HepG2 (cell line): ENCODE results near the gene ZMYND10. TPM values are rescaled to one million over a fixed set of nuclear protein-coding genes. Genes with fewer than 3 reads are reported as not detected.

Experiments
- FOXC1 ChIP-seq: sonication (generic); formaldehyde crosslinking; IDR thresholded peaks from 2 replicates; pipeline ENCODE4 v1.8.0; 2022; ENCODE audit warnings: mild to moderate bottlenecking, missing genetic modification reagents, borderline replicate concordance
- FOXJ3 ChIP-seq: sonication (generic); formaldehyde crosslinking; IDR thresholded peaks from 2 replicates; pipeline ENCODE4 v1.4.0; 2020; ENCODE audit warnings: missing genetic modification reagents, mild to moderate bottlenecking, borderline replicate concordance
- HNF4A ChIP-seq: sonication (generic); formaldehyde crosslinking; IDR thresholded peaks from 2 replicates; pipeline ENCODE4 v1.4.0; 2020; ENCODE audit warnings: missing genetic modification reagents
- HNRNPH1 ChIP-seq: fragments of 200-400 bp; formaldehyde crosslinking; optimal IDR thresholded peaks from 2 replicates; pipeline ENCODE3; 2017; ENCODE audit warnings: mild to moderate bottlenecking, low read depth, low read length
- KMT2B ChIP-seq: IDR thresholded peaks from 2 replicates; pipeline ENCODE4 v1.6.1; 2016; ENCODE audit warnings: missing genetic modification reagents, missing compliant biosample characterization
- NFKBIZ ChIP-seq: IDR thresholded peaks from 2 replicates; pipeline ENCODE4 v1.6.1; 2018; ENCODE audit warnings: missing genetic modification reagents, missing compliant biosample characterization
- TBP ChIP-seq: sonication (generic); formaldehyde crosslinking; IDR thresholded peaks from 2 replicates; pipeline ENCODE4 v1.5.0; 2020; ENCODE audit warnings: missing genetic modification reagents
- ZNF296 ChIP-seq: sonication (generic); formaldehyde crosslinking; conservative IDR thresholded peaks from 2 replicates; pipeline ENCODE4 v1.5.0; 2020; ENCODE audit warnings: mild to moderate bottlenecking, missing genetic modification reagents
- ZNF430 ChIP-seq: sonication (generic); formaldehyde crosslinking; IDR thresholded peaks from 2 replicates; pipeline ENCODE4 v1.9.0; 2021; ENCODE audit warnings: mild to moderate bottlenecking, missing genetic modification reagents
- ZNF713 ChIP-seq: sonication (generic); formaldehyde crosslinking; IDR thresholded peaks from 2 replicates; pipeline ENCODE4 v1.4.0; 2020; ENCODE audit warnings: mild to moderate bottlenecking, missing genetic modification reagents
- polyA plus RNA-seq, 8 experiments: library from polyadenylated mRNA; depleted of rRNA in 3 of 8; stranded (reverse) in 7 of 8; unstranded in 1 of 8; fragments of >200 nt; fragmentation: Illumina TruSeq in 4 of 8; extraction: Trizol in 4 of 8; gene quantifications; 2 replicates each; pipeline versions ENCODE4 v1.2.1 to v1.2.3, GENCODE V29; 2011 to 2016; ENCODE audit warnings: low read depth in 4 of 8, missing spikeins in 1 of 8, mixed read lengths in 1 of 8; ENCODE audit not compliant: insufficient read depth in 1 of 8
- total RNA-seq, 5 experiments: library from RNA; depleted of rRNA; stranded (reverse); fragments of >200 nt; fragmentation: Illumina TruSeq; extraction: Trizol; gene quantifications; 2 replicates each; pipeline ENCODE4 v1.2.3, GENCODE V29; 2016; ENCODE audit warnings: low read depth in 1 of 5
- TF ChIP-seq, protein P1 (sequence below): sonication (generic); formaldehyde crosslinking; IDR thresholded peaks from 2 replicates; pipeline ENCODE4 v1.4.0; 2020; ENCODE audit warnings: missing genetic modification reagents
- TF ChIP-seq, protein P2 (sequence below): sonication (generic); formaldehyde crosslinking; IDR thresholded peaks from 2 replicates; pipeline ENCODE4 v1.5.1; 2020; ENCODE audit warnings: mild to moderate bottlenecking, missing genetic modification reagents
- TF ChIP-seq, protein P3 (sequence below), 2 experiments: IDR thresholded peaks; 2 replicates each; pipeline ENCODE4 v1.6.1; 2011 to 2012; ENCODE audit warnings: low read length in 2 of 2, borderline replicate concordance in 1 of 2, low read depth in 1 of 2, mild to moderate bottlenecking in 1 of 2, moderate library complexity in 1 of 2
- TF ChIP-seq, protein P4 (sequence below): IDR thresholded peaks from 2 replicates; pipeline ENCODE4 v1.6.1; 2016; ENCODE audit warnings: low read depth, missing genetic modification reagents, missing compliant biosample characterization

The ZMYND10 gene
- total and polyA plus RNA-seq, 2 of the 13 experiments (the other 11 are each of a cell fraction or from before 2014, with no cell fraction given): 0.60 to 0.74 TPM

DNA sequence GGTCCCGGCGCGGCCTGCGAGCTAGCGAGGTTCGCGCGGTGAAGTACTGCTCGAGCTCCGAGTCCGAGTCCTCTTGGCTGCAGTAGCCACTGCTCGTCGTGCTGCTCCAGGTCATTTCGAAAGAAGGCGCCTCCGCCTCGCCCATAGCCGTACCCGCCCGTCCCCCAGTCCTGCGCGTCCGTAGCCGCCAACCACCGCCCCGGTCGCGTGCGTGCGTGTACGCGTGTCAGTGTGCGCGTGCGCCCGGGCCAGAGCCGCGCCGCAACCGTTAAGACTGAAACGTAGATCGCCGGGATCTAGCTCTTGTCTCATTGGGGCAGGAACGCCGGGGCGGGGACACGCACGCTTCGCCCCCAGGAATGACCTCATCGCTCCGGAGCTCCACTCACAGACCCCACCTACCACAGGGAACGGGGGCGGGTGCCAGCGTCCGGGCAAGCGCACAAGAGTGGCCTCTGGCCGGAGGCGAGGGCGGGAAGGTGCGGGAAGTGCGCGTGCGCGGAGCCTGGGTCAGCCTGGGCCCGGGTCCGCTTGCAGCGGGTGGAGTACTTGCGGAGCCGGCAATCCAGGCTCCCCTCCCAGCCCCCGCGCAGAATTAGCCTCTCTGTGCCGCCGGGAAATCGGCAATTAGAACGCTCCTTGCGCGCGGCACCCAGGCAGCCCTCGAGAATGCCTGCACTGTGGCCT is 8.2 kb downstream of the ZMYND10 start (continued):
- no peak for TF ChIP-seq HNF4A (CRISPR knock-in tag)
- peak; percentile 7; the same call in 1 of the 2 replicates for TF ChIP-seq KMT2B (CRISPR knock-in tag)
- peak; percentile 95; the same call in 1 of the 2 replicates for TF ChIP-seq ZNF713
- peak; percentile 9; the same call in 1 of the 2 replicates for TF ChIP-seq FOXJ3 (CRISPR knock-in tag)
- TF ChIP-seq, protein P1, sequence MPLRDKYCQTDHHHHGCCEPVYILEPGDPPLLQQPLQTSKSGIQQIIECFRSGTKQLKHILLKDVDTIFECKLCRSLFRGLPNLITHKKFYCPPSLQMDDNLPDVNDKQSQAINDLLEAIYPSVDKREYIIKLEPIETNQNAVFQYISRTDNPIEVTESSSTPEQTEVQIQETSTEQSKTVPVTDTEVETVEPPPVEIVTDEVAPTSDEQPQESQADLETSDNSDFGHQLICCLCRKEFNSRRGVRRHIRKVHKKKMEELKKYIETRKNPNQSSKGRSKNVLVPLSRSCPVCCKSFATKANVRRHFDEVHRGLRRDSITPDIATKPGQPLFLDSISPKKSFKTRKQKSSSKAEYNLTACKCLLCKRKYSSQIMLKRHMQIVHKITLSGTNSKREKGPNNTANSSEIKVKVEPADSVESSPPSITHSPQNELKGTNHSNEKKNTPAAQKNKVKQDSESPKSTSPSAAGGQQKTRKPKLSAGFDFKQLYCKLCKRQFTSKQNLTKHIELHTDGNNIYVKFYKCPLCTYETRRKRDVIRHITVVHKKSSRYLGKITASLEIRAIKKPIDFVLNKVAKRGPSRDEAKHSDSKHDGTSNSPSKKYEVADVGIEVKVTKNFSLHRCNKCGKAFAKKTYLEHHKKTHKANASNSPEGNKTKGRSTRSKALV: peak; percentile 64
- no peak for TF ChIP-seq NFKBIZ (CRISPR knock-in tag)
- peak; percentile 96; the same call in 1 of the 2 replicates for TF ChIP-seq FOXC1 (CRISPR knock-in tag)
- peak; percentile 75; the same call in 1 of the 2 replicates for TF ChIP-seq ZNF296 (CRISPR knock-in tag)
- peak; percentile 98 for TF ChIP-seq ZNF430 (CRISPR knock-in tag)
- TF ChIP-seq, protein P2, sequence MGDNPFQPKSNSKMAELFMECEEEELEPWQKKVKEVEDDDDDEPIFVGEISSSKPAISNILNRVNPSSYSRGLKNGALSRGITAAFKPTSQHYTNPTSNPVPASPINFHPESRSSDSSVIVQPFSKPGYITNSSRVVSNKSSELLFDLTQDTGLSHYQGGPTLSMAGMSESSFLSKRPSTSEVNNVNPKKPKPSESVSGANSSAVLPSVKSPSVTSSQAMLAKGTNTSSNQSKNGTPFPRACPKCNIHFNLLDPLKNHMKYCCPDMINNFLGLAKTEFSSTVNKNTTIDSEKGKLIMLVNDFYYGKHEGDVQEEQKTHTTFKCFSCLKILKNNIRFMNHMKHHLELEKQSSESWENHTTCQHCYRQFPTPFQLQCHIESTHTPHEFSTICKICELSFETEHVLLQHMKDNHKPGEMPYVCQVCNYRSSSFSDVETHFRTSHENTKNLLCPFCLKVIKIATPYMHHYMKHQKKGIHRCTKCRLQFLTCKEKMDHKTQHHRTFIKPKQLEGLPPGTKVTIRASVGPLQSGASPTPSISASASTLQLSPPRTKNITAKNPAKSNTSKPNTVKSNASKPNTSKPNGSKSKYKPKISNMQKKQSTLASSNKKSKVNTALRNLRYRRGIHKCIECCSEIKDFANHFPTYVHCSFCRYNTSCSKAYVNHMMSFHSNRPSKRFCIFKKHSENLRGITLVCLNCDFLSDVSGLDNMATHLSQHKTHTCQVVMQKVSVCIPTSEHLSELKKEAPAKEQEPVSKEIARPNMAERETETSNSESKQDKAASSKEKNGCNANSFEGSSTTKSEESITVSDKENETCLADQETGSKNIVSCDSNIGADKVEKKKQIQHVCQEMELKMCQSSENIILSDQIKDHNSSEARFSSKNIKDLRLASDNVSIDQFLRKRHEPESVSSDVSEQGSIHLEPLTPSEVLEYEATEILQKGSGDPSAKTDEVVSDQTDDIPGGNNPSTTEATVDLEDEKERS (CRISPR knock-in tag): no peak; the same call in 1 of the 2 replicates
- TF ChIP-seq HNRNPH1: no peak
- TF ChIP-seq, protein P3, sequence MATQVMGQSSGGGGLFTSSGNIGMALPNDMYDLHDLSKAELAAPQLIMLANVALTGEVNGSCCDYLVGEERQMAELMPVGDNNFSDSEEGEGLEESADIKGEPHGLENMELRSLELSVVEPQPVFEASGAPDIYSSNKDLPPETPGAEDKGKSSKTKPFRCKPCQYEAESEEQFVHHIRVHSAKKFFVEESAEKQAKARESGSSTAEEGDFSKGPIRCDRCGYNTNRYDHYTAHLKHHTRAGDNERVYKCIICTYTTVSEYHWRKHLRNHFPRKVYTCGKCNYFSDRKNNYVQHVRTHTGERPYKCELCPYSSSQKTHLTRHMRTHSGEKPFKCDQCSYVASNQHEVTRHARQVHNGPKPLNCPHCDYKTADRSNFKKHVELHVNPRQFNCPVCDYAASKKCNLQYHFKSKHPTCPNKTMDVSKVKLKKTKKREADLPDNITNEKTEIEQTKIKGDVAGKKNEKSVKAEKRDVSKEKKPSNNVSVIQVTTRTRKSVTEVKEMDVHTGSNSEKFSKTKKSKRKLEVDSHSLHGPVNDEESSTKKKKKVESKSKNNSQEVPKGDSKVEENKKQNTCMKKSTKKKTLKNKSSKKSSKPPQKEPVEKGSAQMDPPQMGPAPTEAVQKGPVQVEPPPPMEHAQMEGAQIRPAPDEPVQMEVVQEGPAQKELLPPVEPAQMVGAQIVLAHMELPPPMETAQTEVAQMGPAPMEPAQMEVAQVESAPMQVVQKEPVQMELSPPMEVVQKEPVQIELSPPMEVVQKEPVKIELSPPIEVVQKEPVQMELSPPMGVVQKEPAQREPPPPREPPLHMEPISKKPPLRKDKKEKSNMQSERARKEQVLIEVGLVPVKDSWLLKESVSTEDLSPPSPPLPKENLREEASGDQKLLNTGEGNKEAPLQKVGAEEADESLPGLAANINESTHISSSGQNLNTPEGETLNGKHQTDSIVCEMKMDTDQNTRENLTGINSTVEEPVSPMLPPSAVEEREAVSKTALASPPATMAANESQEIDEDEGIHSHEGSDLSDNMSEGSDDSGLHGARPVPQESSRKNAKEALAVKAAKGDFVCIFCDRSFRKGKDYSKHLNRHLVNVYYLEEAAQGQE (IDR thresholded peaks at IDR 0.05; ENCODE audit: borderline replicate concordance in 1 of 2, low read depth in 1 of 2, low read length in 2 of 2): 0 out of 4 replicates have a peak, but pooled peaks of 1 of the 2 experiments have one; percentile 14
- TF ChIP-seq TBP (CRISPR knock-in tag): no peak
- TF ChIP-seq, protein P4, sequence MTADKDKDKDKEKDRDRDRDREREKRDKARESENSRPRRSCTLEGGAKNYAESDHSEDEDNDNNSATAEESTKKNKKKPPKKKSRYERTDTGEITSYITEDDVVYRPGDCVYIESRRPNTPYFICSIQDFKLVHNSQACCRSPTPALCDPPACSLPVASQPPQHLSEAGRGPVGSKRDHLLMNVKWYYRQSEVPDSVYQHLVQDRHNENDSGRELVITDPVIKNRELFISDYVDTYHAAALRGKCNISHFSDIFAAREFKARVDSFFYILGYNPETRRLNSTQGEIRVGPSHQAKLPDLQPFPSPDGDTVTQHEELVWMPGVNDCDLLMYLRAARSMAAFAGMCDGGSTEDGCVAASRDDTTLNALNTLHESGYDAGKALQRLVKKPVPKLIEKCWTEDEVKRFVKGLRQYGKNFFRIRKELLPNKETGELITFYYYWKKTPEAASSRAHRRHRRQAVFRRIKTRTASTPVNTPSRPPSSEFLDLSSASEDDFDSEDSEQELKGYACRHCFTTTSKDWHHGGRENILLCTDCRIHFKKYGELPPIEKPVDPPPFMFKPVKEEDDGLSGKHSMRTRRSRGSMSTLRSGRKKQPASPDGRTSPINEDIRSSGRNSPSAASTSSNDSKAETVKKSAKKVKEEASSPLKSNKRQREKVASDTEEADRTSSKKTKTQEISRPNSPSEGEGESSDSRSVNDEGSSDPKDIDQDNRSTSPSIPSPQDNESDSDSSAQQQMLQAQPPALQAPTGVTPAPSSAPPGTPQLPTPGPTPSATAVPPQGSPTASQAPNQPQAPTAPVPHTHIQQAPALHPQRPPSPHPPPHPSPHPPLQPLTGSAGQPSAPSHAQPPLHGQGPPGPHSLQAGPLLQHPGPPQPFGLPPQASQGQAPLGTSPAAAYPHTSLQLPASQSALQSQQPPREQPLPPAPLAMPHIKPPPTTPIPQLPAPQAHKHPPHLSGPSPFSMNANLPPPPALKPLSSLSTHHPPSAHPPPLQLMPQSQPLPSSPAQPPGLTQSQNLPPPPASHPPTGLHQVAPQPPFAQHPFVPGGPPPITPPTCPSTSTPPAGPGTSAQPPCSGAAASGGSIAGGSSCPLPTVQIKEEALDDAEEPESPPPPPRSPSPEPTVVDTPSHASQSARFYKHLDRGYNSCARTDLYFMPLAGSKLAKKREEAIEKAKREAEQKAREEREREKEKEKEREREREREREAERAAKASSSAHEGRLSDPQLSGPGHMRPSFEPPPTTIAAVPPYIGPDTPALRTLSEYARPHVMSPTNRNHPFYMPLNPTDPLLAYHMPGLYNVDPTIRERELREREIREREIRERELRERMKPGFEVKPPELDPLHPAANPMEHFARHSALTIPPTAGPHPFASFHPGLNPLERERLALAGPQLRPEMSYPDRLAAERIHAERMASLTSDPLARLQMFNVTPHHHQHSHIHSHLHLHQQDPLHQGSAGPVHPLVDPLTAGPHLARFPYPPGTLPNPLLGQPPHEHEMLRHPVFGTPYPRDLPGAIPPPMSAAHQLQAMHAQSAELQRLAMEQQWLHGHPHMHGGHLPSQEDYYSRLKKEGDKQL (CRISPR knock-in tag): no peak
